Fibroblast of lung (primary cell): Measurements from ENCODE around the gene VANGL2.

Source experiments
- EZH2 ChIP-seq: IDR thresholded peaks from 2 replicates; pipeline ENCODE4 v1.5.1; 2012; ENCODE audit warnings: low read length, control low read depth, mild to moderate bottlenecking; ENCODE audit errors: missing control alignments
- TF ChIP-seq, protein P1 (sequence below), 2 donors: IDR thresholded peaks in 1 of 2; conservative IDR thresholded peaks in 1 of 2; 1 replicate in 1 of 2; 2 replicates in 1 of 2; pipeline ENCODE4 v1.5.1; 2011 to 2012; ENCODE audit warnings: low read length in 2 of 2, control low read depth in 1 of 2, inconsistent platforms in 1 of 2, low read depth in 1 of 2, mild to moderate bottlenecking in 1 of 2

GRCh38 chr1:160449494-160449893 is 49.1 kb downstream of the VANGL2 start:
- TF ChIP-seq, protein P1, sequence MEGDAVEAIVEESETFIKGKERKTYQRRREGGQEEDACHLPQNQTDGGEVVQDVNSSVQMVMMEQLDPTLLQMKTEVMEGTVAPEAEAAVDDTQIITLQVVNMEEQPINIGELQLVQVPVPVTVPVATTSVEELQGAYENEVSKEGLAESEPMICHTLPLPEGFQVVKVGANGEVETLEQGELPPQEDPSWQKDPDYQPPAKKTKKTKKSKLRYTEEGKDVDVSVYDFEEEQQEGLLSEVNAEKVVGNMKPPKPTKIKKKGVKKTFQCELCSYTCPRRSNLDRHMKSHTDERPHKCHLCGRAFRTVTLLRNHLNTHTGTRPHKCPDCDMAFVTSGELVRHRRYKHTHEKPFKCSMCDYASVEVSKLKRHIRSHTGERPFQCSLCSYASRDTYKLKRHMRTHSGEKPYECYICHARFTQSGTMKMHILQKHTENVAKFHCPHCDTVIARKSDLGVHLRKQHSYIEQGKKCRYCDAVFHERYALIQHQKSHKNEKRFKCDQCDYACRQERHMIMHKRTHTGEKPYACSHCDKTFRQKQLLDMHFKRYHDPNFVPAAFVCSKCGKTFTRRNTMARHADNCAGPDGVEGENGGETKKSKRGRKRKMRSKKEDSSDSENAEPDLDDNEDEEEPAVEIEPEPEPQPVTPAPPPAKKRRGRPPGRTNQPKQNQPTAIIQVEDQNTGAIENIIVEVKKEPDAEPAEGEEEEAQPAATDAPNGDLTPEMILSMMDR (conservative IDR thresholded peaks at IDR 0.05 in 1 of 2, IDR thresholded peaks at IDR 0.05 in 1 of 2; ENCODE audit: low read depth in 1 of 2, low read length in 2 of 2): no peak
- TF ChIP-seq EZH2: no peak
